Measurements from ENCODE around the gene HMCN2.

GRCh38 chr9:130379649-130379970 lies 114.0 kb downstream of the HMCN2 start:
- TF ChIP-seq POLR2A (IDR thresholded peaks at IDR 0.05; ENCODE audit: low read length), result no peak
- no peak for TF ChIP-seq EP300 (IDR thresholded peaks at IDR 0.05)
- no peak for TF ChIP-seq ZFP36 (IDR thresholded peaks at IDR 0.05; ENCODE audit: borderline replicate concordance, partially characterized antibody)
- no peak for TF ChIP-seq CTCF (IDR thresholded peaks at IDR 0.05)
- TF ChIP-seq CBX8 (IDR thresholded peaks at IDR 0.05), result no peak
- no peak for TF ChIP-seq MAX (IDR thresholded peaks at IDR 0.05)
- TF ChIP-seq FOSL2 (IDR thresholded peaks at IDR 0.05), result no peak
- TF ChIP-seq FOSL2 (CRISPR knock-in tag; IDR thresholded peaks at IDR 0.05), result no peak
- no peak for TF ChIP-seq CHD2 (IDR thresholded peaks at IDR 0.05; ENCODE audit: low read length, partially characterized antibody)
- TF ChIP-seq NFE2L2 (conservative IDR thresholded peaks at IDR 0.05; ENCODE audit: low read length), result no peak
- TF ChIP-seq REST (IDR thresholded peaks at IDR 0.05), result no peak
- no peak for TF ChIP-seq TP53 (CRISPR knock-in tag; IDR thresholded peaks at IDR 0.05)
- no peak for TF ChIP-seq TFCP2L1 (CRISPR knock-in tag; IDR thresholded peaks at IDR 0.05)
- no peak for TF ChIP-seq MYC (IDR thresholded peaks at IDR 0.05; ENCODE audit: borderline replicate concordance, low read length)
- no peak for TF ChIP-seq HOXA7 (CRISPR knock-in tag; IDR thresholded peaks at IDR 0.05)
